Mesendoderm (in vitro differentiated cells): Measurements from ENCODE around the gene ADGRV1.
"Not testable (repeated sequence)": the region's sequence is repeated elsewhere in the genome, so short reads cannot be mapped to it uniquely, and the experiment has no call there.

Experiments used
- DNase-seq: peaks from one replicate; pipeline ENCODE4 v3.0.0; 2013
- H2AK5ac ChIP-seq: 2 replicates; pipeline ENCODE4 v1.6.1; 2013; ENCODE audit warnings: low read length, inconsistent platforms
- H2BK120ac ChIP-seq: 2 replicates; pipeline ENCODE4 v1.6.1; 2013; ENCODE audit warnings: low read depth, mild to moderate bottlenecking, low read length, moderate library complexity, mixed read lengths
- H2BK15ac ChIP-seq: replicated peaks from 2 replicates; pipeline ENCODE4 v1.6.1; 2013; ENCODE audit warnings: low read depth, mild to moderate bottlenecking, moderate library complexity
- H2BK5ac ChIP-seq: 2 replicates; pipeline ENCODE4 v1.6.1; 2013; ENCODE audit warnings: low read length, inconsistent platforms
- H3K18ac ChIP-seq: 2 replicates; pipeline ENCODE4 v1.6.1; 2013; ENCODE audit warnings: mild to moderate bottlenecking, low read length, mixed read lengths
- H3K23ac ChIP-seq: one replicate; pipeline ENCODE4 v1.6.1; 2013; ENCODE audit warnings: low read length
- H3K27ac ChIP-seq: 2 replicates; pipeline ENCODE4 v1.5.1; 2013; ENCODE audit warnings: low read depth, mild to moderate bottlenecking, inconsistent platforms, low read length, moderate library complexity
- H3K27me3 ChIP-seq: 2 replicates; pipeline ENCODE4 v1.6.1; 2013; ENCODE audit warnings: low read length, control low read depth, mild to moderate bottlenecking, inconsistent platforms; ENCODE audit not compliant: insufficient read depth, poor library complexity
- H3K36me3 ChIP-seq: 2 replicates; pipeline ENCODE4 v1.6.1; 2013; ENCODE audit warnings: low read length, inconsistent platforms; ENCODE audit not compliant: control insufficient read depth, insufficient read depth
- H3K4ac ChIP-seq: one replicate; pipeline ENCODE4 v1.6.1; 2013; ENCODE audit warnings: low read depth, mild to moderate bottlenecking, low read length, moderate library complexity
- H3K4me1 ChIP-seq: 2 replicates; pipeline ENCODE4 v1.6.1; 2013; ENCODE audit warnings: low read depth, low read length, inconsistent platforms; ENCODE audit not compliant: control insufficient read depth
- H3K4me2 ChIP-seq: 2 replicates; pipeline ENCODE4 v1.6.1; 2013; ENCODE audit warnings: low read length
- H3K4me3 ChIP-seq: 2 replicates; pipeline ENCODE4 v1.5.1; 2013; ENCODE audit warnings: mild to moderate bottlenecking, low read length
- H3K56ac ChIP-seq: one replicate; pipeline ENCODE4 v1.6.1; 2013; ENCODE audit warnings: low read length
- H3K79me1 ChIP-seq: 2 replicates; pipeline ENCODE4 v1.6.1; 2013; ENCODE audit warnings: low read length, inconsistent platforms
- H3K79me2 ChIP-seq: 2 replicates; pipeline ENCODE4 v1.6.1; 2013; ENCODE audit warnings: mild to moderate bottlenecking, low read length; ENCODE audit not compliant: control insufficient read depth, insufficient read depth
- H3K9ac ChIP-seq: 2 replicates; pipeline ENCODE4 v1.6.1; 2013; ENCODE audit warnings: low read length, inconsistent platforms
- H4K5ac ChIP-seq: one replicate; pipeline ENCODE4 v1.6.1; 2013; ENCODE audit warnings: low read length
- H4K8ac ChIP-seq: one replicate; pipeline ENCODE4 v1.6.1; 2013; ENCODE audit warnings: low read depth, mild to moderate bottlenecking, control low read depth, low read length, moderate library complexity
- WGBS: extraction: QIAGEN DNeasy Blood & Tissue Kit; methylation state at CpG from one replicate; pipeline ENCODE4 v1.1.7; 2013; ENCODE audit warnings: low lambda C conversion rate, missing lambda C conversion rate; ENCODE audit not compliant: insufficient coverage; ENCODE audit errors: extremely low coverage; 5-methylcytosine and 5-hydroxymethylcytosine counted together

ADGRV1 gene

GRCh38 chr5:90759119-90759518, 200.5 kb downstream of the ADGRV1 start:
- no peaks in the 10 kb centered on the region for H3K36me3 ChIP-seq

GRCh38 chr5:90767710-90768109, 209.1 kb downstream of the ADGRV1 start:
- no peak overlapping the region for H3K4me3 ChIP-seq
- no peak overlapping the region for H3K56ac ChIP-seq
- no peak overlapping the region for H3K27ac ChIP-seq
- no peak overlapping the region for H2AK5ac ChIP-seq
- no peak for DNase-seq
- no peaks in the 10 kb centered on the region for H3K4me1 ChIP-seq
- H3K27me3 ChIP-seq, result no peaks in the 10 kb centered on the region
- no peak overlapping the region for H2BK15ac ChIP-seq
- no peak overlapping the region for H3K23ac ChIP-seq
- H4K8ac ChIP-seq, result no peak overlapping the region
- no peak overlapping the region for H3K4me2 ChIP-seq
- no peak overlapping the region for H3K18ac ChIP-seq
- no peak overlapping the region for H2BK5ac ChIP-seq
- no peak overlapping the region for H4K5ac ChIP-seq
- H2BK120ac ChIP-seq, result no peak overlapping the region
- no peaks in the 10 kb centered on the region for H3K79me2 ChIP-seq
- H3K79me1 ChIP-seq, result no peaks in the 10 kb centered on the region
- no peak overlapping the region for H3K4ac ChIP-seq
- WGBS, result no CpG with 5 or more reads among the region's 3 CpGs
- H3K9ac ChIP-seq, result no peak overlapping the region
- no peaks in the 10 kb centered on the region for H3K36me3 ChIP-seq

More at GRCh38 chr5:90759119-90759518, 200.5 kb downstream of the ADGRV1 start:
- H4K5ac ChIP-seq, result no peak overlapping the region
- no peak overlapping the region for H3K23ac ChIP-seq
- no peak overlapping the region for H2BK15ac ChIP-seq
- no peak overlapping the region for H3K18ac ChIP-seq
- WGBS, result 100% methylated on average over 1 of the region's 2 CpGs
- no peak overlapping the region for H4K8ac ChIP-seq
- no peak overlapping the region for H2BK120ac ChIP-seq
- no peaks in the 10 kb centered on the region for H3K27me3 ChIP-seq
- no peak for DNase-seq
- no peak overlapping the region for H3K9ac ChIP-seq
- no peak overlapping the region for H2BK5ac ChIP-seq
- H3K27ac ChIP-seq, result no peak overlapping the region
- H3K4me2 ChIP-seq, result no peak overlapping the region
- H3K4ac ChIP-seq, result no peak overlapping the region
- no peak overlapping the region for H3K56ac ChIP-seq
- no peaks in the 10 kb centered on the region for H3K4me1 ChIP-seq
- no peaks in the 10 kb centered on the region for H3K79me1 ChIP-seq
- H3K4me3 ChIP-seq, result no peak overlapping the region
- H3K79me2 ChIP-seq, result no peaks in the 10 kb centered on the region
- no peak overlapping the region for H2AK5ac ChIP-seq

- H4K5ac ChIP-seq, H3K36me3 ChIP-seq, H3K27me3 ChIP-seq, H3K4me2 ChIP-seq, H3K9ac ChIP-seq, H3K79me2 ChIP-seq, H2BK15ac ChIP-seq, H2BK5ac ChIP-seq, H3K4me3 ChIP-seq, H4K8ac ChIP-seq, H2AK5ac ChIP-seq, H3K27ac ChIP-seq, H3K79me1 ChIP-seq, H2BK120ac ChIP-seq, H3K4ac ChIP-seq, H3K18ac ChIP-seq, DNase-seq, H3K23ac ChIP-seq, H3K4me1 ChIP-seq, H3K56ac ChIP-seq: not testable (repeated sequence)
- WGBS, result no CpG with 5 or more reads among the region's 4 CpGs
Observed at GRCh38 chr5:90770006-90770541, 211.5 kb downstream of the ADGRV1 start.

GRCh38 chr5:90777959-90778358, 219.4 kb downstream of the ADGRV1 start:
- Histone ChIP-seq H3K4me1 (no peaks in the 10 kb centered on the region), H3K79me1 (no peaks in the 10 kb centered on the region), H4K5ac (no peak overlapping the region), H3K4me2 (no peak overlapping the region), H2BK120ac (no peak overlapping the region), H3K9ac (no peak overlapping the region), H3K27me3 (no peaks in the 10 kb centered on the region), H3K79me2 (no peaks in the 10 kb centered on the region), H2BK15ac (no peak overlapping the region), H3K18ac (no peak overlapping the region), H3K27ac (no peak overlapping the region), H3K36me3 (no peaks in the 10 kb centered on the region), H4K8ac (no peak overlapping the region), H3K56ac (no peak overlapping the region), H3K23ac (no peak overlapping the region), H2AK5ac (no peak overlapping the region), H3K4ac (no peak overlapping the region), H3K4me3 (no peak overlapping the region), H2BK5ac (no peak overlapping the region)
- 100% methylated on average over 2 of the region's 6 CpGs for WGBS
- no peak for DNase-seq

DNA sequence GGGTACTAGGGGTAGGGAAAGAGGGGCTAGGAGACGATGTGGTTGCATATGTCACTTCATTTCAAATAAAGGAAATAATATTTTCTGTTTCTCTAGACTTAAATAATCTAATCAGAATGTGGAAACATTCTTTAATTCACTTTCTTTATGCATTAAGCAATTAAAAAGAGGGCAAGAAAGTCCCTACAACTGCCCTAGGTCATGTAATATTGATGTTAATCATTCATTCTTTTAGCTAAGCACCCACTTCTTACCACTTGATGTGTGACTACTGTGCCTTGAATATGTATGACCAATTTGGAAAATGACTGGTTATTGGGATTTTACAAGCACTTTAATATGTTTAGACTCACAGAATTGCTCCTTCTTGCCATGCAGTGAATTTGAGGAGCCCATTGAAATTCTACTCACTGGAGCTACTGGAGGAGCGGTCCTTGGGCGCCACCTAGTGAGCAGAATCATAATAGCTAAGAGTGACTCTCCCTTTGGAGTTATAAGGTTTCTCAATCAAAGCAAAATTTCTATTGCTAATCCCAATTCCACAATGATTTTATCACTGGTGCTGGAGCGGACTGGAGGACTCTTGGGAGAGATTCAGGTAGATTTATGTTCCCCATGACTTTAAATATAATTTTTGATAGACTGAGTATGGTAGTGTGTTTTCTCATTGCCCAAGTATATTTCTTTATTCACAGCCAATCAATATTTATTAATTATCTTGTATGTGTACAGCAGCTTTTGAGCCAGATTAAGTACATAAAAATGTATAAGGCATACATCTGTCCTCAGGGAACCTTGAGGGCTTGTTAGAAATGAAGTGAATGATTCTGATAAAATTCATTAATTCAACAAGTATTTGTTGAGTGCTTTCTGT, 225.1 kb downstream of the ADGRV1 start:
- H2BK5ac ChIP-seq, result no peak overlapping the region
- H2BK15ac ChIP-seq, result no peak overlapping the region
- H3K27me3 ChIP-seq, result no peaks in the 10 kb centered on the region
- H3K79me2 ChIP-seq, result no peaks in the 10 kb centered on the region
- no peak overlapping the region for H3K9ac ChIP-seq
- no peak overlapping the region for H3K4me2 ChIP-seq
- H3K23ac ChIP-seq, result no peak overlapping the region
- no peak overlapping the region for H4K5ac ChIP-seq
- no peak overlapping the region for H3K27ac ChIP-seq
- H3K36me3 ChIP-seq, result no peaks in the 10 kb centered on the region
- DNase-seq, result peak; percentile 61
- H3K4ac ChIP-seq, result no peak overlapping the region
- H2BK120ac ChIP-seq, result no peak overlapping the region
- no peak overlapping the region for H2AK5ac ChIP-seq
- no peaks in the 10 kb centered on the region for H3K79me1 ChIP-seq
- no peak overlapping the region for H3K18ac ChIP-seq
- H4K8ac ChIP-seq, result no peak overlapping the region
- H3K4me3 ChIP-seq, result no peak overlapping the region
- H3K4me1 ChIP-seq, result no peaks in the 10 kb centered on the region
- no peak overlapping the region for H3K56ac ChIP-seq
- WGBS, result no CpG with 5 or more reads among the region's 4 CpGs
